OCI-LY3 (cell line): ENCODE data around the gene ACOT11.

Source experiments
- EZH2phosphoT487 ChIP-seq: fragments of 200-600 bp; shearing (Covaris generic); IDR thresholded peaks from 2 replicates; pipeline ENCODE4 v1.6.1; 2018; ENCODE audit warnings: antibody characterized with exemption, mixed run types, low read depth
- TF ChIP-seq, protein P1 (sequence below): fragments of 200-600, 300-600 bp; sonication (generic); IDR thresholded peaks from 2 replicates; pipeline ENCODE4 v1.5.1; 2014; ENCODE audit warnings: antibody characterized with exemption, low read length, low read depth

DNA sequence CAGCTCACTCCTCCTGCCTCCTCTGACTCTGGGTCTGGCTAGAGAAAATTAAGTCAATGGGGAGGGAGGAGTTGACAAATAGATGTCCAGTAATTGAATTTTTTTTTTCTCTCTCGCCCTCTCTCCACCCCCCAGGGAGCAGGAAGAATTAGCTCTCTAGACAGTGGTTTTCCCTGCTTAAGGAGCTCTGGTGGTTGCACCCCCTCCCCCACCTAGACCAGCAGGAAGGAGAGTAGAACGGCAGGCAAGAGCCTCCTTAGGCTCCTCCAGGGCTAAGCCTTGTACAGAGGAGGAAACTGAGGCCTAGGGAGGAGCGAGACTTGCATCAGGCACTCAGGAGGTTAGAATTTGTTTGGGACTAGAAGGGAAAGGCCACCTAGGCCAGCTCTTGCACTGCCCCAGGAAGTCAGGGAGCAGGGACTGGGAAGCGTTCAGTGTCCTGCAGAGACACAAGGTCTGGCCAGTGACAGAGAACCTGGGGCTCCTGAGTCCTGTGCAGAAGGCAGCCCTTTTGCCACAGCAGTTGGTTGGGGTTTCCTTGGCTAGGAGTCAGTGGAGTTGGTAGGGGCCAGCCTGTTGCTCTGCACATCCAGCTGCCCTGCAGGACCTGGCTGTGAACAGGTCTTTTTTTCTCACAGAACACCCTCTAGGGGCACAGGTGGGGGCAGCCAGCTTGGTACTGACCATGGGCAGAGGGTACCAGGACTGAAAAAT, 49.5 kb upstream of the ACOT11 start:
- TF ChIP-seq EZH2phosphoT487 = no peak
- TF ChIP-seq, protein P1, sequence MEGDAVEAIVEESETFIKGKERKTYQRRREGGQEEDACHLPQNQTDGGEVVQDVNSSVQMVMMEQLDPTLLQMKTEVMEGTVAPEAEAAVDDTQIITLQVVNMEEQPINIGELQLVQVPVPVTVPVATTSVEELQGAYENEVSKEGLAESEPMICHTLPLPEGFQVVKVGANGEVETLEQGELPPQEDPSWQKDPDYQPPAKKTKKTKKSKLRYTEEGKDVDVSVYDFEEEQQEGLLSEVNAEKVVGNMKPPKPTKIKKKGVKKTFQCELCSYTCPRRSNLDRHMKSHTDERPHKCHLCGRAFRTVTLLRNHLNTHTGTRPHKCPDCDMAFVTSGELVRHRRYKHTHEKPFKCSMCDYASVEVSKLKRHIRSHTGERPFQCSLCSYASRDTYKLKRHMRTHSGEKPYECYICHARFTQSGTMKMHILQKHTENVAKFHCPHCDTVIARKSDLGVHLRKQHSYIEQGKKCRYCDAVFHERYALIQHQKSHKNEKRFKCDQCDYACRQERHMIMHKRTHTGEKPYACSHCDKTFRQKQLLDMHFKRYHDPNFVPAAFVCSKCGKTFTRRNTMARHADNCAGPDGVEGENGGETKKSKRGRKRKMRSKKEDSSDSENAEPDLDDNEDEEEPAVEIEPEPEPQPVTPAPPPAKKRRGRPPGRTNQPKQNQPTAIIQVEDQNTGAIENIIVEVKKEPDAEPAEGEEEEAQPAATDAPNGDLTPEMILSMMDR = no peak
